ENCODE data around the gene TBX15. TPM values are rescaled to one million over a fixed set of nuclear protein-coding genes. Genes with fewer than 3 reads are reported as not detected.
"Not testable (repeated sequence)": the region's sequence is repeated elsewhere in the genome, so short reads cannot be mapped to it uniquely, and the experiment has no call there.

TBX15 gene
- total RNA-seq, 1 donor: 0.63 TPM

DNA sequence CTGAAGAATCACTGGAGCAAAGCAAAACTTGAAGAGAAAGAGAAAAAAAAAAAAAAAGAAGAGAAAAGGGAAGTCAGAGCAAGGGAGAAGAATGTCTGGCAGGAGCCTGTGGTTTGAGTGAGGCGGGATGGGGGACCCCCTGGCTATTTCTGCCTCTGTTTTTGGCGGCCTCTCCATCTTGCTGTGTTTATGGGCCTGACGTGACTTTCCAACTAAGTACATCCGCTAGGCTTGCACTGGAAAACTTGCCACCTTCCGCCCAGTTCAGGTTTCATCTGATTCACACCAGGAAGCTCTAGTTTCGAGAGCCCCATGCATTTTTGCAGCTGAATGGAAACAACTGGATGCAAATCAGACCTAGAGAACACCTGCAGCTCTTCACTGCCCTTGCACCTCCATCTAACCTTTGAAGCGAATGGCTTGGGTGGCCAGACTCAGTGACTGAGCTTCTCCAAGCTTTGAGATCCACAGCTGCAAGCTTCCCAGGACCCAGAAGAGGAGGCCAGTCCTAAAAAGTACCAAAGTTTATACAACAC is 28.0 kb downstream of the TBX15 start:
- no peak for TF ChIP-seq CTCF (IDR thresholded peaks at IDR 0.05; ENCODE audit: insufficient read depth, low read length)
- DNase-seq (ENCODE audit: low read depth): no peak
- no peak overlapping the region for H3K4me3 ChIP-seq (ENCODE audit: low read depth, low read length)

DNA sequence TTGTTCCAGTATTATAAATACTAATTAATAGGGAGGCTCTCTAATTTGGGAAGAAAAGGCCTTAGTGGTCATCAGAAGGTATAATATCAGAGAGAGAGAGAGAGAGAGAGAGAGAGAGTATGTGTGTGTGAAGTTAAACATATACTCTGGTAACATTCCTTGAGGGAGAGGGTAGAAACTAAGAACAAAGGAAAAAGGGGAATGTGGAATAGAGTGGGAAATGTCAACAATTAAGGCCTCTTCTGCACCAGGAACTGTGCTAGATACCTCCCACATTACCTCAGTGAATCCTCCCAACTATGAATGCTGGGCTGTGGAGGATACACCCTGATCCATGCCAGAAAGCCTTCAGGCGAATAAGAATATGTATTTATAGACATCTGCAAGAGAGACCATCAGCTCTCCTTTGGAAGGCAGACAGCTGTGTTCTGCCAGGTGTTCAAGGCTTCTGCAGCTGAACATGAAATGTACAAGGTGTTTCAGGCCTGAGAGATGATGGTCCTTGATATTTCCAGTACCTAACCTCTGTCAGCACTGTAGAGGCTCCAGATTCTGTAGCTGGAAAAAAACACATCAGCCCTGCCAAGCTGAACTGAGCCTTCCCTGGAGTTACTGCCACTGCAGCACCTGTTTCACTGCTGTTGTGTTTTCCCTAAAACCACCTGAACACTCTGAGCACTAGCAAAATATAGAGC is 29.1 kb downstream of the TBX15 start:
- DNase-seq (ENCODE audit: low read depth): no peak
- no peak overlapping the region for H3K4me3 ChIP-seq (ENCODE audit: low read depth, low read length)
- no peak for TF ChIP-seq CTCF (IDR thresholded peaks at IDR 0.05; ENCODE audit: insufficient read depth, low read length)

- H3K4me3 ChIP-seq (ENCODE audit: low read depth, low read length): no peak overlapping the region
- TF ChIP-seq CTCF (IDR thresholded peaks at IDR 0.05; ENCODE audit: insufficient read depth, low read length): no peak
- no peak for DNase-seq (ENCODE audit: low read depth)
Observed at GRCh38 chr1:118958140-118958539, 30.0 kb downstream of the TBX15 start.

DNA sequence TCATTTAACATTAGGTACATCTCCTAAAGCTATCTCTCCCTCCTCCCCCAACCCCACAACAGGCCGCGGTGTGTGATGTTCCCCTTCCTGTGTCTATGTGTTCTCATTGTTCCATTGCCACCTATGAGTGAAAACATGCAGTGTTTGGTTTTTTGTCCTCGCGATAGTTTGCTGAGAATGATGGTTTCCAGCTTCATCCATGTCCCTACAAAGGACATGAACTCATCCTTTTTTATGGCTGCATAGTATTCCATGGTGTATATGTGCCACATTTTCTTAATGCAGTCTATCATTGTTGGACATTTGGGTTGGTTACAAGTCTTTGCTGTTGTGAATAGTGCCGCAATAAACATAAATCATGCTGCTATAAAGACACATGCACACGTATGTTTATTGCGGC is 30.6 kb downstream of the TBX15 start:
- not testable (repeated sequence) for DNase-seq (ENCODE audit: low read depth)

DNA sequence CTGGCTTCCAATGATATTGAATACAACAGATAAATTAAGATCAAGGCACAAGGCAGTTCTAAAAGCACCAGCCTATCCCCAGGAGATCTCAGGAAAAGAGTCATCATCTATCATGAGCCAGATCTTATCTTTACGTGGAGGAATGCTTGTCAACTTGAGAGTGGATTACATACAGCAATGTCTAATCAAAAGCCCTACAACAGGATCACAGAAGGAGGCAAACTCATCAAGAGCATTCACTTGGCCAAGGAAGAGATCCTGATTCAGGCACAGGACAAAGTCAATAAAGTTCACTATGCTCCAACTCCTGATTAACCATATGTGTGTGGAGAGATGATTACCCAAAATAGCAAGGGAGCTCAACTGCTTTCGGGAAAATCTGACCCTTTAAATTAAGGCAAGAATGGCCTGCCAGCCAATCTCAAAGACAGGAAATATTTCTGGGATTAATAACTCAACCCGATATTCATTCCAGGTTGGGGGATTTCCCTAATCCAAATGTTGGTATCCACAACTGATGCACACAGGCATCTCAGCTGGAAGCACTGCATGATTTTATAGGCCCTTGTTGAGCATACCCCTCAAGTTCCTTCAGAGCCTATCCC is 33.7 kb downstream of the TBX15 start:
- TF ChIP-seq CTCF (IDR thresholded peaks at IDR 0.05; ENCODE audit: insufficient read depth, low read length): no peak
- DNase-seq (ENCODE audit: low read depth): peak; percentile 68
- no peak overlapping the region for H3K4me3 ChIP-seq (ENCODE audit: low read depth, low read length)

More for the DNA sequence above, 30.6 kb downstream of the TBX15 start:
- not testable (repeated sequence) for H3K4me3 ChIP-seq (ENCODE audit: low read depth, low read length)

DNA sequence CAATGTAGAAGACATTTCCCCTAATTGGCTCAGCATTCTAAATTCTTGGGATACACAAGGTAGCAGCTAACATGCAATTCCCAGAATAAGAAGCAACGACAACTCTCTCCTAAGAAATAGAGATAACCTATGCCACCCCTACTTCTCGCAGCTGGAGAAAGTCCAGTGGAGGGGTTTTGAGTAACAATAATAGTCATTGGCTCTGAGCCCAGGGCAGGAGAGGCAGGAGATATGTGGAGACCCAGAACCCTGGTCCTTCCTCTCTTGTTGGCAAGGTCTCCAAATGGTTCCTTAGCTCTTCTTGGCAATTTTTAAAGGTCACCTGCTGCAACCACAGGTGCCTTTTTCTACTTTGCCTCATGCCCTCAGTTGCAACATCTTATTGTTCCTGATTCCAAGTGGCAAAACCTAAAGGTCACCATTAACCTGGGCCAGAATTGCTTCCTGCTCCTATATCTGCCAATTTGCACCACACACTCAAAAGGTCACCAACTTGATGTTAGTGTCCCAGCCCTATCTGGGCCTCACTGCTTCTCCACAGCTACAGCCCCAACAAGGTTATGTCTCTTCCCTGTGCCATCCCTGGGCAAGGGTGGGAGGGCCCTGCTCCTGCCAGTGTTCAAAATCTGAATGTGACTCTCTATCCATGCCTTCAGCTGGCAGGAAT is 36.7 kb downstream of the TBX15 start:
- TF ChIP-seq CTCF (IDR thresholded peaks at IDR 0.05; ENCODE audit: insufficient read depth, low read length): no peak
- H3K4me3 ChIP-seq (ENCODE audit: low read depth, low read length): no peak overlapping the region
- no peak for DNase-seq (ENCODE audit: low read depth)

- H3K4me3 ChIP-seq (ENCODE audit: low read depth, low read length): no peak overlapping the region
- peak; percentile 61 for DNase-seq (ENCODE audit: low read depth)
- TF ChIP-seq CTCF (IDR thresholded peaks at IDR 0.05; ENCODE audit: insufficient read depth, low read length): no peak
Observed at GRCh38 chr1:118949315-118949714, 38.8 kb downstream of the TBX15 start.

Measured in fibroblast of the aortic adventitia (primary cell).